DND-41 (cell line): Measurements from ENCODE around the gene COG3.

ENCODE experiments used
- ATAC-seq: fragments of 200-7000 bp; cut with Tn5 transposase; 3 replicates; pipeline ENCODE4 v1.9.1; 2021; ENCODE audit warnings: low read depth; ENCODE audit not compliant: insufficient read depth
- DNase-seq: peaks from one replicate; pipeline ENCODE4 v3.0.0-alpha.2; 2020
- H2AFZ ChIP-seq: 2 replicates; pipeline ENCODE4 v1.6.0; 2012; ENCODE audit warnings: low read depth, low read length
- H3K27ac ChIP-seq: 2 replicates; pipeline ENCODE4 v1.5.1; 2012; ENCODE audit warnings: low read length, inconsistent platforms
- H3K27me3 ChIP-seq: fragments of 200-600 bp; sonication (generic); 2 replicates; pipeline ENCODE4 v1.6.0; 2012; ENCODE audit warnings: low read length, mild to moderate bottlenecking, inconsistent platforms; ENCODE audit not compliant: insufficient read depth, poor library complexity
- H3K36me3 ChIP-seq: 2 replicates; pipeline ENCODE4 v1.5.1; 2012; ENCODE audit warnings: low read length, inconsistent platforms; ENCODE audit not compliant: insufficient read depth
- H3K4me1 ChIP-seq: 2 replicates; pipeline ENCODE4 v1.5.1; 2012; ENCODE audit warnings: mild to moderate bottlenecking, low read length; ENCODE audit not compliant: insufficient read depth
- H3K4me2 ChIP-seq: 2 replicates; pipeline ENCODE4 v1.6.0; 2012; ENCODE audit warnings: mild to moderate bottlenecking, moderate library complexity, low read length, inconsistent platforms; ENCODE audit not compliant: insufficient read depth
- H3K4me3 ChIP-seq, 2 experiments: fragments of 200-600 bp in 1 of 2; shearing (Covaris generic) in 1 of 2; 2 replicates each; pipeline ENCODE4 v1.5.1; 2012 to 2016; ENCODE audit warnings: inconsistent platforms in 2 of 2, low read length in 2 of 2, mild to moderate bottlenecking in 2 of 2, low read depth in 1 of 2, moderate library complexity in 1 of 2
- H3K79me2 ChIP-seq: 2 replicates; pipeline ENCODE4 v1.6.0; 2012; ENCODE audit warnings: low read length, inconsistent platforms; ENCODE audit not compliant: insufficient read depth
- H3K9ac ChIP-seq: 2 replicates; pipeline ENCODE4 v1.6.0; 2012; ENCODE audit warnings: low read depth, mild to moderate bottlenecking, inconsistent platforms, low read length, moderate library complexity
- H3K9me3 ChIP-seq: 2 replicates; pipeline ENCODE4 v1.5.1; 2012; ENCODE audit warnings: low read length, moderate library complexity, mild to moderate bottlenecking, inconsistent platforms; ENCODE audit not compliant: insufficient read depth, severe bottlenecking
- H4K20me1 ChIP-seq: 2 replicates; pipeline ENCODE4 v1.6.0; 2012; ENCODE audit warnings: low read length; ENCODE audit not compliant: insufficient read depth
- EZH2 ChIP-seq: IDR thresholded peaks from 3 replicates; pipeline ENCODE4 v1.6.1; 2012; ENCODE audit warnings: borderline replicate concordance, low read depth, mild to moderate bottlenecking, moderate library complexity, low read length, inconsistent platforms; ENCODE audit not compliant: severe bottlenecking
- TF ChIP-seq, protein P1 (sequence below): IDR thresholded peaks from 2 replicates; pipeline ENCODE4 v1.5.1; 2012; ENCODE audit warnings: borderline replicate concordance, low read length, moderate library complexity, mild to moderate bottlenecking; ENCODE audit not compliant: poor library complexity, severe bottlenecking; ENCODE audit errors: extremely low read depth

COG3 gene

GRCh38 chr13:45540864-45541263, 76.1 kb downstream of the COG3 start:
- Histone ChIP-seq H2AFZ (no peak overlapping the region), H3K9me3 (no peaks in the 10 kb centered on the region), H4K20me1 (no peaks in the 10 kb centered on the region; the same call in 1 of the 2 replicates), H3K4me2 (no peak overlapping the region), H3K36me3 (0 out of 2 replicates have a peak, but pooled peaks cover under 1% of the 10 kb centered on the region), H3K9ac (no peak overlapping the region), H3K4me3 (no peak overlapping the region), H3K27ac (no peak overlapping the region), H3K27me3 (no peaks in the 10 kb centered on the region), H3K4me1 (no peaks in the 10 kb centered on the region), H3K79me2 (no peaks in the 10 kb centered on the region)
- DNase-seq (no peak), ATAC-seq (no peak)
- TF ChIP-seq, protein P1, sequence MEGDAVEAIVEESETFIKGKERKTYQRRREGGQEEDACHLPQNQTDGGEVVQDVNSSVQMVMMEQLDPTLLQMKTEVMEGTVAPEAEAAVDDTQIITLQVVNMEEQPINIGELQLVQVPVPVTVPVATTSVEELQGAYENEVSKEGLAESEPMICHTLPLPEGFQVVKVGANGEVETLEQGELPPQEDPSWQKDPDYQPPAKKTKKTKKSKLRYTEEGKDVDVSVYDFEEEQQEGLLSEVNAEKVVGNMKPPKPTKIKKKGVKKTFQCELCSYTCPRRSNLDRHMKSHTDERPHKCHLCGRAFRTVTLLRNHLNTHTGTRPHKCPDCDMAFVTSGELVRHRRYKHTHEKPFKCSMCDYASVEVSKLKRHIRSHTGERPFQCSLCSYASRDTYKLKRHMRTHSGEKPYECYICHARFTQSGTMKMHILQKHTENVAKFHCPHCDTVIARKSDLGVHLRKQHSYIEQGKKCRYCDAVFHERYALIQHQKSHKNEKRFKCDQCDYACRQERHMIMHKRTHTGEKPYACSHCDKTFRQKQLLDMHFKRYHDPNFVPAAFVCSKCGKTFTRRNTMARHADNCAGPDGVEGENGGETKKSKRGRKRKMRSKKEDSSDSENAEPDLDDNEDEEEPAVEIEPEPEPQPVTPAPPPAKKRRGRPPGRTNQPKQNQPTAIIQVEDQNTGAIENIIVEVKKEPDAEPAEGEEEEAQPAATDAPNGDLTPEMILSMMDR: no peak
- TF ChIP-seq EZH2: no peak

GRCh38 chr13:45541806-45542205, 77.1 kb downstream of the COG3 start:
- no peak overlapping the region for H3K27ac ChIP-seq
- H3K9ac ChIP-seq: no peak overlapping the region
- H3K4me2 ChIP-seq: no peak overlapping the region
- no peaks in the 10 kb centered on the region for H3K9me3 ChIP-seq
- no peaks in the 10 kb centered on the region for H3K27me3 ChIP-seq
- no peaks in the 10 kb centered on the region for H3K4me1 ChIP-seq
- H3K79me2 ChIP-seq: no peaks in the 10 kb centered on the region
- H2AFZ ChIP-seq: no peak overlapping the region
- no peak overlapping the region for H3K4me3 ChIP-seq
- DNase-seq (no peak), ATAC-seq (no peak)
- H4K20me1 ChIP-seq: no peaks in the 10 kb centered on the region; the same call in 1 of the 2 replicates
- H3K36me3 ChIP-seq: no peaks in the 10 kb centered on the region
- TF ChIP-seq, protein P1: no peak
- TF ChIP-seq EZH2: no peak

DNA sequence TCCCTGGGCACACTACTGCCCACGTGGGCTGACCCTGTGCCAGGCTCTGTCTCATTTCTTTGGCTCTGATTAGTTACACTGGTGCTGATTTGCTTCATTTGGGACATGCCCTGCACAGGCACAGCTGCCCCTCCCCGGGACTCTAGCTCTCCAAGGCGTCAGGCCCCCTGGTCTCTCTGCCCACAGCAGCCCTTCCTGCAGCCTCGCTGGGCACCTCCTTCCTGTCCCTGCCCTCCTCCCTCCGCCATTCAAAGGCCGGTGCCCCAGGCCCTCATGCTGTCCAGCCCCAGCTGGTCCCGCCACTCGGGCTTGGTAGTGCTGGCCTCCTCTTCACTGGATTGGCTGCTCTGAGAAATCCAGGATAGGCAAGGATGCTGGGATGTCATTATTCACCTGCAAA, 77.7 kb downstream of the COG3 start:
- Histone ChIP-seq H3K27me3 (no peaks in the 10 kb centered on the region), H4K20me1 (no peaks in the 10 kb centered on the region; the same call in 1 of the 2 replicates), H3K79me2 (no peaks in the 10 kb centered on the region), H3K27ac (no peak overlapping the region), H3K4me1 (no peaks in the 10 kb centered on the region), H3K9me3 (no peaks in the 10 kb centered on the region), H3K36me3 (no peaks in the 10 kb centered on the region), H3K9ac (no peak overlapping the region), H3K4me2 (no peak overlapping the region), H3K4me3 (no peak overlapping the region), H2AFZ (no peak overlapping the region)
- TF ChIP-seq, protein P1: no peak
- no peak for TF ChIP-seq EZH2
- ATAC-seq (no peak), DNase-seq (no peak)

DNA sequence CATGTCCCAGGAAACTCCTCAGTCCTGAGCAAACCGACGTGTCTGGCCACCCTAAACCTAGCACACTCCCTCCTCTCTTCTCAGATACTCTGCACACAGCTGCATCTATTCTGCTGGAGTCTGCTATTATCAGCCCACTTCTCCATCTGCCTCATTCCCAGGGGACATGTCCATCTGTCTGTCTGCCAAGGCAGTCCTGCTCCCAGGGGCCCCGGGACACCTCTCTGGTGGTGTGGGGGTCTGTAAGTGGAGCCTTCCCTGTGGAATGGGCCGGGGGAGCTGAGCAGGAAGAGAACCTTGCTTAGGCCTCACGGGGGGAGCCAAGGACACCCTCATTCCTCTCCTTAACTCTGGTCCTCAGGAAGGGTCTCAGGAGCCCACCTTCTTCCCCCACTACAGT, 78.1 kb downstream of the COG3 start:
- Histone ChIP-seq H4K20me1 (no peaks in the 10 kb centered on the region; the same call in 1 of the 2 replicates), H3K4me3 (no peak overlapping the region), H3K36me3 (no peaks in the 10 kb centered on the region), H3K79me2 (no peaks in the 10 kb centered on the region), H3K9ac (no peak overlapping the region), H2AFZ (no peak overlapping the region), H3K9me3 (no peaks in the 10 kb centered on the region), H3K4me1 (no peaks in the 10 kb centered on the region), H3K27me3 (no peaks in the 10 kb centered on the region), H3K4me2 (no peak overlapping the region), H3K27ac (no peak overlapping the region)
- TF ChIP-seq EZH2: no peak
- TF ChIP-seq, protein P1: no peak
- no peak for DNase-seq
- ATAC-seq: no peak
